Thyroid gland (tissue), 4 donors: ENCODE results near the gene PIP4K2C. TPM values are rescaled to one million over a fixed set of nuclear protein-coding genes. Genes with fewer than 3 reads are reported as not detected.
A peak's percentile ranks its signal among the peaks of the same experiment; 100 is the strongest.

Experiments
- DNase-seq, 2 donors: peaks; one replicate each; pipeline ENCODE4 v3.0.0-alpha.2; 2019
- H3K27ac ChIP-seq, 3 donors: fragments of 200-600 bp; sonication (generic); 1 replicate in 2 of 3; 2 replicates in 1 of 3; pipeline ENCODE4 v1.5.1; 2016 to 2019; ENCODE audit warnings: mild to moderate bottlenecking in 1 of 3, moderate library complexity in 1 of 3
- H3K27me3 ChIP-seq: fragments of 200-600 bp; sonication (generic); one replicate; pipeline ENCODE4 v1.5.1; 2019
- H3K36me3 ChIP-seq, 2 donors: fragments of 200-600 bp; sonication (generic); one replicate each; pipeline ENCODE4 v1.5.1; 2016 to 2019
- H3K4me1 ChIP-seq, 2 donors: fragments of 200-600 bp; sonication (generic); one replicate each; pipeline ENCODE4 v1.5.1; 2017 to 2019
- H3K4me3 ChIP-seq, 3 donors: fragments of 200-600 bp; sonication (generic); replicated peaks in 1 of 3; 1 replicate in 2 of 3; 2 replicates in 1 of 3; pipeline ENCODE4 v1.5.1; 2016; ENCODE audit warnings: mild to moderate bottlenecking in 1 of 3
- H3K9me3 ChIP-seq: fragments of 200-600 bp; sonication (generic); one replicate; pipeline ENCODE4 v1.5.1; 2017
- CTCF ChIP-seq, 6 experiments: fragments of 200-600 bp in 3 of 6; fragments of 450-650 bp in 3 of 6; sonication (generic) in 3 of 6; IDR thresholded peaks; one replicate each; pipeline ENCODE4 v1.5.1; 2016 to 2019; ENCODE audit warnings: antibody characterized with exemption in 6 of 6, mild to moderate bottlenecking in 2 of 6, inconsistent platforms in 1 of 6, moderate library complexity in 1 of 6
- POLR2A ChIP-seq, 2 donors: fragments of 450-650 bp; IDR thresholded peaks; one replicate each; pipeline ENCODE4 v1.6.1; 2017; ENCODE audit warnings: antibody characterized with exemption in 2 of 2, mild to moderate bottlenecking in 2 of 2, moderate library complexity in 1 of 2
- WGBS, 2 donors: methylation state at CpG; one replicate each; pipeline ENCODE4 v1.1.5; 2017; 5-methylcytosine and 5-hydroxymethylcytosine counted together
- intact Hi-C: fragments of 100-400 bp; cut with DNase I; formaldehyde crosslinking; loops from one replicate; pipeline ENCODE4 v1.15.1; 2023
- total RNA-seq, 4 donors: library from RNA; depleted of rRNA; stranded (reverse); fragments of >200 nt; gene quantifications; one replicate each; pipeline ENCODE4 v1.2.3, GENCODE V29; 2016

PIP4K2C gene
- total RNA-seq, 4 donors from 2014 or later: 29.6 to 82.6 (median 59.2) TPM

DNA sequence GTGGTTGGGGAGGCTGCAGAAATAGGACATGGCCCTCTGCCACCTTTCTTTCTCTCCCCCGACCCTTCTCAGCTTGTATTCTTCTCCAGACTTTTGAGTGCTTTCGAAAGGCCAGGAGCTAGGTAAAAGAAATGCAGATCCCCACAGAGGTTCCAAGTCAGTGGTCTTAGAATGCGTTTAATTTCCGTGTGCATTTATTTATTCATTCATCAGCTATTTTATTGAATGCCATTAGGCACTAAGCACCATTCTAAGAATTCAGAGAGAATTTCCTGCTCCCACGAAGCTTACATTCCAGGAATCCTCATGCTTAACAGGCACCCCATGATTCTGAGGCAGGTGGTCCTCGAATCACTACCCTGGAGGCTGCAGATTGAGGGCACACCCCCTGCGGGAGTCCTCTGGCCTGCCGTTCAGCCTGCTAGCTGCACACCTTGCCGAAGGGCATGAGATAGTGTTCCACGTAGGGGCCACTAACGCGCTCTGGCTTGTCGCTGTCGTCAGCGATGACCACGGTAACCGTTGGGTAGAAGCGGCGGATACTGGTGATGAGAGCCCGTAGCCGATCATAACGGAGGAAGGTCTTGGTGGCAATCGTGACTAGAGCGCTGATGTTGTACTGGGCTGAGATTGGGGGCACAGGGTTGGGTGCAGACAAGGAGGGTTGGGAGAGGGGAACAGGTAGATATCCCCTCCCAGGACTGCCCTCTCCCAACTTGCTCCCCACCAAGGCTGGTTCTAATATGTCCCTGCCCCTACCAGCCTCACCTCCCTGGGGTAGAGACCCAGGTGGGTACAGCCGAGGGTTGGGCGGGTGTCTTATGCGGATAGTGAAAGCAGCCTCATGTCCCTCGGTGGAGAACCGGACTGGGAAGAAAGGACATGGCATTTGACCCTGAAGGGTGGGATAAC lies 37.5 kb downstream of the PIP4K2C start:
- no peak for TF ChIP-seq CTCF (IDR thresholded peaks at IDR 0.05)
- no peak for TF ChIP-seq POLR2A (IDR thresholded peaks at IDR 0.05)
- 42 to 44% methylated on average over 26 to 29 of the region's 29 CpGs for WGBS, 2 donors
- peaks cover 18 to 25% of the 10 kb centered on the region in 2 donors for H3K4me1 ChIP-seq
- no peak overlapping the region for H3K27ac ChIP-seq
- no peaks in the 10 kb centered on the region for H3K36me3 ChIP-seq
- H3K27me3 ChIP-seq: peaks cover 28% of the 10 kb centered on the region
- no peak for DNase-seq
- no peak overlapping the region for H3K4me3 ChIP-seq
- no peaks in the 10 kb centered on the region for H3K9me3 ChIP-seq
- intact Hi-C loops: no loop called here

GRCh38 chr12:57629897-57630471 lies 39.0 kb downstream of the PIP4K2C start:
- no peak for DNase-seq
- Histone ChIP-seq H3K36me3 (no peaks in the 10 kb centered on the region), H3K4me1 (peaks cover 18 to 25% of the 10 kb centered on the region in 2 donors), H3K9me3 (no peaks in the 10 kb centered on the region), H3K27me3 (peaks cover 28% of the 10 kb centered on the region), H3K27ac (no peak overlapping the region), H3K4me3 (no peak overlapping the region)
- WGBS, 2 donors: 80 to 90% methylated on average over 5 of the region's 5 CpGs
- intact Hi-C loops: no loop called here
- TF ChIP-seq POLR2A (IDR thresholded peaks at IDR 0.05) (no peak), CTCF (IDR thresholded peaks at IDR 0.05) (no peak)

- no peak for TF ChIP-seq CTCF (IDR thresholded peaks at IDR 0.05)
- TF ChIP-seq POLR2A (IDR thresholded peaks at IDR 0.05): no peak
- Histone ChIP-seq H3K36me3 (no peaks in the 10 kb centered on the region), H3K27ac (no peak overlapping the region), H3K4me3 (no peak overlapping the region), H3K9me3 (no peaks in the 10 kb centered on the region), H3K4me1 (peaks cover 18 to 25% of the 10 kb centered on the region in 2 donors), H3K27me3 (peaks cover 28% of the 10 kb centered on the region)
- intact Hi-C loops: no loop called here
- WGBS, 2 donors: 59 to 71% methylated on average over 5 to 6 of the region's 6 CpGs
- no peak for DNase-seq
Measured at GRCh38 chr12:57630891-57631433, 40.0 kb downstream of the PIP4K2C start.

GRCh38 chr12:57631566-57632072 lies 40.6 kb downstream of the PIP4K2C start:
- WGBS, 2 donors: 15 to 37% methylated on average over 2 to 24 of the region's 26 CpGs
- no peak for DNase-seq
- TF ChIP-seq CTCF (IDR thresholded peaks at IDR 0.05) (no peak), POLR2A (IDR thresholded peaks at IDR 0.05) (no peak)
- Histone ChIP-seq H3K27me3 (peaks cover 21% of the 10 kb centered on the region), H3K4me1 (peaks cover 18 to 25% of the 10 kb centered on the region in 2 donors), H3K27ac (no peak overlapping the region), H3K4me3 (peak overlapping the region in 1 of 3 donors; percentile 43), H3K36me3 (no peaks in the 10 kb centered on the region), H3K9me3 (no peaks in the 10 kb centered on the region)
- intact Hi-C loops: no loop called here
